ENCODE results near the gene MDM4. TPM values are rescaled to one million over a fixed set of nuclear protein-coding genes. Genes with fewer than 3 reads are reported as not detected.

MDM4 gene
- total and polyA plus RNA-seq, 7 experiments from 2014 or later = 19.1 to 278 (median 232) TPM

DNA sequence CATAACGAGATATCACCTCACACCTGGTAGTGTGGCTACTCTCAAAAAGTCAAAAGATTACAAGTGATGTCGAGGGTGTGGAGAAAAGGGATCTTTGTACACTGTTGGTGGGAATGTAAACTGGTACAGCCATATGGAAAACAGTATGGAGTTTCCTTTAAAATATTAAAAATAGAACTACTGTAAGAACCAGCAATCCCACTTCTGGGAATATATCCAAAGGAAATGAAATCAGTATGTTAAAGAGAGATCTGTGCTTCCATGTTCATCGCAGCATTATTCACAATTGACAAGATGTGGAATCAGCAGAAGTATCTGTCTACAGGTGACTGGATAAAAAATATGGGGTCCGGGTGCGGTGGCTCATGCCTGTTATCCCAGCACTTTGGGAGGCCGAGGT, 14.0 kb upstream of the MDM4 start:
- intact Hi-C loops (cut with micrococcal nuclease) = loop anchor here (2.0 kb wide), 2 partner anchors 21 to 339 kb away; no protein-coding TSS in a partner anchor
- Mint-ChIP-seq H3K36me3 (peaks cover 0 to 12% (median 0%) of the 10 kb centered on the region in 5 donors), H3K27ac (peak overlapping the region in 1 of 9 donors; percentile 17), H3K4me3 (no peak overlapping the region), H3K4me1 (peaks cover 15 to 54% (median 43%) of the 10 kb centered on the region in 7 donors), H3K27me3 (peaks cover 0 to 6% (median 4%) of the 10 kb centered on the region in 5 donors), H3K9me3 (peaks cover 0 to 18% (median 0%) of the 10 kb centered on the region in 11 donors)
- no peak for ATAC-seq
- Histone ChIP-seq H3K9me3 (ENCODE audit: control insufficient read depth in 2 of 3, low read length in 3 of 3) (no peaks in the 10 kb centered on the region), H3K4me3 (ENCODE audit: low read length) (no peak overlapping the region), H3K36me3 (ENCODE audit: control insufficient read depth in 2 of 3, insufficient read depth in 3 of 3, low read length in 3 of 3) (no peaks in the 10 kb centered on the region), H3K27me3 (ENCODE audit: control insufficient read depth in 2 of 2, insufficient read depth in 2 of 2, low read length in 2 of 2) (no peaks in the 10 kb centered on the region), H3K4me1 (ENCODE audit: control insufficient read depth in 2 of 2, insufficient read depth in 2 of 2, low read length in 2 of 2) (peaks cover 6 to 9% of the 10 kb centered on the region in 2 donors), H3K27ac (ENCODE audit: low read depth, low read length) (no peak overlapping the region)
- CTCF ChIA-PET = interaction anchor here (0.6 to 17.9 kb wide), 16 partner anchors 9 to 339 kb away, joined by 3 to 434 read pairs (median 3); partner anchors contain the start of genes MDM4 and PIK3C2B
- no peak for DNase-seq
- POLR2A ChIA-PET = interaction anchor here (0.6 to 1.9 kb wide), 7 partner anchors 9 to 59 kb away, joined by 3 to 20 read pairs (median 4); partner anchors contain the start of genes MDM4 and PIK3C2B

DNA sequence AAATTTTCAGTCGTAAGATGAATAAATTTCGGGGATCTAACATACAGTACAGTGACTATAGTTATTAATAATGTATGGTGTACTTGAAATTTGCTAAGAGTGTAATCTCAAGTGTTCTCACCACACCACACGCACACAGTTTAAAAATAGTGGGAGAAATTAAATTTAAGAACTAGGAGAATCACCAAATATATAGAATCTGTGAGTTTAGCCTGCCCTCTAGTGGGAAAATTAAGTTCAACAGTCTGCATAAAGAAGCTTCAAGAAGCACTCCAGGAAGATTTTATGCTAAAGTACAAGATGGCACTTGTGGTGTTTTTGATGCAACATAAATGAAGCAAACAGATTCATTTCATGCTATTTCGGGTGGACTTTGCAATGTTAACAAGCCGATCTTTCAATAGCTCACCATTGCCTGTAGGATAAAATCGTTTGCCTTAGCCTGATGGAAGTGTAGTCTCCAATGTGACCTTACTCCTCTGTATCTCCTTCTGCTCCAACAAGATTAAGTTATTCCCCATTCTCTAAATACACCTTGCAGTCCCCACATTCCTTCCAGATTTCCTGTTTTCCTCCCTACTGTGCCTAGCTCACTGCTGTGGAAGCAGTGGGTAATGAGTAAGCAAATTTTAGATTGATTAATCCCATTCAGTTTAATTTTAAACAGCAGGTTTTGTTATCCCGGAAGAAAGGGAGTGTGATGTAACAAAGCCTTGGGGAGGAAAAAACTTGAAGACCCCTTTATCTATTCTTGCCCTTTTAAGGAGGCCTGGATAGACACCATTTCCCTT, 12.9 kb upstream of the MDM4 start:
- peak; percentile 29 for ATAC-seq
- Histone ChIP-seq H3K9me3 (ENCODE audit: control insufficient read depth in 2 of 3, low read length in 3 of 3) (no peaks in the 10 kb centered on the region), H3K27ac (ENCODE audit: low read depth, low read length) (no peak overlapping the region), H3K4me1 (ENCODE audit: control insufficient read depth in 2 of 2, insufficient read depth in 2 of 2, low read length in 2 of 2) (peaks cover 11 to 14% of the 10 kb centered on the region in 2 donors), H3K27me3 (ENCODE audit: control insufficient read depth in 2 of 2, insufficient read depth in 2 of 2, low read length in 2 of 2) (no peaks in the 10 kb centered on the region), H3K4me3 (ENCODE audit: low read length) (no peak overlapping the region), H3K36me3 (ENCODE audit: control insufficient read depth in 2 of 3, insufficient read depth in 3 of 3, low read length in 3 of 3) (no peaks in the 10 kb centered on the region)
- peak in 7 of 9 donors; percentile 63 to 82 (median 72) for DNase-seq
- H3K4me1 Mint-ChIP-seq = peaks cover 19 to 52% (median 42%) of the 10 kb centered on the region in 7 donors
- H3K27ac Mint-ChIP-seq = peak overlapping the region; percentile 30 to 91 (median 67)
- peak overlapping the region in 8 of 10 donors; percentile 31 to 60 (median 44) for H3K4me3 Mint-ChIP-seq
- CTCF ChIA-PET = interaction anchor here (0.6 to 17.9 kb wide), 27 partner anchors 10 to 1186 kb away, joined by 3 to 434 read pairs (median 3); partner anchors contain the start of genes MDM4 and PIK3C2B
- peaks cover 0 to 12% (median 0%) of the 10 kb centered on the region in 5 donors for H3K36me3 Mint-ChIP-seq
- POLR2A ChIA-PET = interaction anchor here (0.6 to 7.5 kb wide), 10 partner anchors 10 to 141 kb away, joined by 3 to 190 read pairs (median 3); partner anchors contain the start of genes MDM4 and PIK3C2B
- intact Hi-C loops (cut with micrococcal nuclease) = loop anchor here (1.0 to 2.0 kb wide), 7 partner anchors 9 to 341 kb away; partner anchors contain the start of gene PIK3C2B (in 2 of the 2)
- H3K9me3 Mint-ChIP-seq = peaks cover 0 to 18% (median 0%) of the 10 kb centered on the region in 11 donors
- peaks cover 0 to 6% (median 4%) of the 10 kb centered on the region in 5 donors for H3K27me3 Mint-ChIP-seq

GRCh38 chr1:204503913-204504519, 12.2 kb upstream of the MDM4 start:
- Mint-ChIP-seq H3K27me3 (peaks cover 0 to 6% (median 4%) of the 10 kb centered on the region in 5 donors), H3K36me3 (peaks cover 0 to 12% (median 0%) of the 10 kb centered on the region in 5 donors), H3K27ac (peak overlapping the region in 3 of 9 donors; percentile 31 to 51 (median 32)), H3K9me3 (peaks cover 0 to 18% (median 0%) of the 10 kb centered on the region in 11 donors), H3K4me3 (no peak overlapping the region), H3K4me1 (peaks cover 19 to 51% (median 39%) of the 10 kb centered on the region in 7 donors)
- Histone ChIP-seq H3K4me1 (ENCODE audit: control insufficient read depth in 2 of 2, insufficient read depth in 2 of 2, low read length in 2 of 2) (peaks cover 11 to 14% of the 10 kb centered on the region in 2 donors), H3K9me3 (ENCODE audit: control insufficient read depth in 2 of 3, low read length in 3 of 3) (no peaks in the 10 kb centered on the region), H3K27me3 (ENCODE audit: control insufficient read depth in 2 of 2, insufficient read depth in 2 of 2, low read length in 2 of 2) (no peaks in the 10 kb centered on the region), H3K36me3 (ENCODE audit: control insufficient read depth in 2 of 3, insufficient read depth in 3 of 3, low read length in 3 of 3) (no peaks in the 10 kb centered on the region), H3K27ac (ENCODE audit: low read depth, low read length) (no peak overlapping the region), H3K4me3 (ENCODE audit: low read length) (no peak overlapping the region)
- ChIA-PET POLR2A (interaction anchor here (0.6 to 7.5 kb wide), 5 partner anchors 10 to 76 kb away, joined by 3 to 190 read pairs (median 4); partner anchors contain the start of genes MDM4 and PIK3C2B), CTCF (interaction anchor here (0.6 to 17.9 kb wide), 12 partner anchors 9 to 1187 kb away, joined by 3 to 434 read pairs (median 4); partner anchors contain the start of genes MDM4 and PIK3C2B)
- DNase-seq (no peak), ATAC-seq (no peak)
- intact Hi-C loops (cut with micrococcal nuclease) = loop anchor here (1.0 to 2.0 kb wide), 7 partner anchors 10 to 342 kb away; partner anchors contain the start of gene PIK3C2B (in 2 of the 2)

GRCh38 chr1:204505674-204506200, 10.5 kb upstream of the MDM4 start:
- H3K9me3 ChIP-seq (ENCODE audit: control insufficient read depth in 2 of 3, low read length in 3 of 3) = no peaks in the 10 kb centered on the region
- DNase-seq = peak in 1 of 9 donors; percentile 19
- POLR2A ChIA-PET = interaction anchor here (0.6 to 7.5 kb wide), 14 partner anchors 9 to 95 kb away, joined by 3 to 190 read pairs (median 8); partner anchors contain the start of genes MDM4 and PIK3C2B
- H3K27ac ChIP-seq (ENCODE audit: low read depth, low read length) = peak overlapping the region; percentile 90
- CTCF ChIA-PET = interaction anchor here (1.0 to 17.9 kb wide), 7 partner anchors 10 to 76 kb away, joined by 3 to 434 read pairs (median 13); partner anchors contain the start of genes MDM4 and PIK3C2B
- H3K4me1 ChIP-seq (ENCODE audit: control insufficient read depth in 2 of 2, insufficient read depth in 2 of 2, low read length in 2 of 2) = peaks cover 11% of the 10 kb centered on the region in 2 donors
- H3K4me3 ChIP-seq (ENCODE audit: low read length) = peak overlapping the region; percentile 66
- Mint-ChIP-seq H3K4me3 (peak overlapping the region; percentile 81 to 98 (median 94)), H3K27ac (peak overlapping the region; percentile 95 to 100 (median 99)), H3K36me3 (peaks cover 0 to 12% (median 0%) of the 10 kb centered on the region in 5 donors), H3K27me3 (peaks cover 0 to 6% (median 4%) of the 10 kb centered on the region in 5 donors), H3K4me1 (peaks cover 19 to 45% (median 36%) of the 10 kb centered on the region in 7 donors), H3K9me3 (peaks cover 0 to 18% (median 0%) of the 10 kb centered on the region in 11 donors)
- intact Hi-C loops (cut with micrococcal nuclease) = loop anchor here (1.0 to 5.0 kb wide), 7 partner anchors 60 to 878 kb away; partner anchors contain the start of genes ATP2B4 (in 1 of the 2), PPP1R15B (in 1 of the 2), ZBED6 (in 1 of the 2) and ZC3H11A (in 1 of the 2)
- H3K36me3 ChIP-seq (ENCODE audit: control insufficient read depth in 2 of 3, insufficient read depth in 3 of 3, low read length in 3 of 3) = no peaks in the 10 kb centered on the region
- no peak for ATAC-seq
- no peaks in the 10 kb centered on the region for H3K27me3 ChIP-seq (ENCODE audit: control insufficient read depth in 2 of 2, insufficient read depth in 2 of 2, low read length in 2 of 2)

DNA sequence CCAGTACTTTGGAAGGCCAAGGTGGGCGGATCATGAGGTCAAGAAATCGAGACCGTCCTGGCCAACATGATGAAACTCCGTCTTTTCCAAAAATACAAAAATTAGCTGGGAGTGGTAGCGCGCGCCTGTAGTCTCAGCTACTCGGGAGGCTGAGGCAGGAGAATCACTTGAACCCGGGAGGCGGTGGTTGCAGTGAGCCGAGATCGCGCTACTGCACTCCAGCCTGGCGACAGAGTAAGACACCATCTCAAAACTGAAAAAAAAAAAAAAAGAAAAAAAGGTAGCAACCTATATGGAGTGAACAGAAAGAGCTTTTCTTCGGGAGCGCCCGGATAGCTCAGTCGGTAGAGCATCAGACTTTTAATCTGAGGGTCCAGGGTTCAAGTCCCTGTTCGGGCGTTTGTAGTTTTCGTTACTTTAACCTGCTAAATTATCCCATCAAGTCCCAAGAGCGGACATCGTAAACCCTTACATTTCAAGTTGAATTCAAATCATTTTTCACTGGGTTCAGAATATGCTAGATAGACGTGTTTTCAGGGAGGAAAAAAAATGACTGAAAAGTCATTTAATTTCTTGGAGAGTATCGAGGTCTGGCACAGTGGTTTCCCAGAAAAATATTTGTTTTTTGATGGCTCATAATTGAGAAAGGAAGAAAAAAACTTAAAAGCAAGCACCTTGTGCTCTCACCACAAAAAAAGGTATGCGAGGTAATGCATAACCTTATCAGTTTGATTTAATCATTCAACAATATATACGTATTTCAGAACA, 9.8 kb upstream of the MDM4 start:
- no peaks in the 10 kb centered on the region for H3K27me3 ChIP-seq (ENCODE audit: control insufficient read depth in 2 of 2, insufficient read depth in 2 of 2, low read length in 2 of 2)
- intact Hi-C loops (cut with micrococcal nuclease) = loop anchor here (1.0 to 5.0 kb wide), 7 partner anchors 59 to 879 kb away; partner anchors contain the start of genes ATP2B4 (in 1 of the 2), PPP1R15B (in 1 of the 2), ZBED6 (in 1 of the 2) and ZC3H11A (in 1 of the 2)
- peak overlapping the region; percentile 81 to 98 (median 94) for H3K4me3 Mint-ChIP-seq
- ChIA-PET POLR2A (interaction anchor here (0.6 to 7.5 kb wide), 22 partner anchors 7 to 264 kb away, joined by 3 to 190 read pairs (median 6); partner anchors contain the start of genes MDM4 and PIK3C2B), CTCF (interaction anchor here (1.0 to 17.9 kb wide), 10 partner anchors 9 to 254 kb away, joined by 3 to 434 read pairs (median 8); partner anchors contain the start of genes MDM4 and PIK3C2B)
- H3K27ac Mint-ChIP-seq = peak overlapping the region; percentile 95 to 100 (median 99)
- peaks cover 0 to 6% (median 4%) of the 10 kb centered on the region in 5 donors for H3K27me3 Mint-ChIP-seq
- H3K36me3 ChIP-seq (ENCODE audit: control insufficient read depth in 2 of 3, insufficient read depth in 3 of 3, low read length in 3 of 3) = no peaks in the 10 kb centered on the region
- H3K27ac ChIP-seq (ENCODE audit: low read depth, low read length) = peak overlapping the region; percentile 90
- H3K4me1 Mint-ChIP-seq = peaks cover 19 to 52% (median 42%) of the 10 kb centered on the region in 7 donors
- H3K4me3 ChIP-seq (ENCODE audit: low read length) = peak overlapping the region; percentile 66
- H3K4me1 ChIP-seq (ENCODE audit: control insufficient read depth in 2 of 2, insufficient read depth in 2 of 2, low read length in 2 of 2) = peaks cover 11 to 14% of the 10 kb centered on the region in 2 donors
- no peaks in the 10 kb centered on the region for H3K9me3 ChIP-seq (ENCODE audit: control insufficient read depth in 2 of 3, low read length in 3 of 3)
- peaks cover 0 to 18% (median 0%) of the 10 kb centered on the region in 11 donors for H3K9me3 Mint-ChIP-seq
- H3K36me3 Mint-ChIP-seq = peaks cover 0 to 12% (median 0%) of the 10 kb centered on the region in 5 donors
- peak; percentile 69 for ATAC-seq
- DNase-seq = peak in 8 of 9 donors; percentile 72 to 85 (median 79)

Data from naive thymus-derived CD4-positive, alpha-beta T cell (primary cell).